NCI-H1417 (cell line): Measurements from ENCODE around the gene LSM3.

ENCODE experiments used
- DNase-seq, 3 experiments: peaks; one replicate each; lab custom pipeline; 2025; lab: John Stamatoyannopoulos, UW

Gene LSM3

GRCh38 chr3:14200841-14201240 lies 22.2 kb downstream of the LSM3 start:
- no peak for DNase-seq

DNA sequence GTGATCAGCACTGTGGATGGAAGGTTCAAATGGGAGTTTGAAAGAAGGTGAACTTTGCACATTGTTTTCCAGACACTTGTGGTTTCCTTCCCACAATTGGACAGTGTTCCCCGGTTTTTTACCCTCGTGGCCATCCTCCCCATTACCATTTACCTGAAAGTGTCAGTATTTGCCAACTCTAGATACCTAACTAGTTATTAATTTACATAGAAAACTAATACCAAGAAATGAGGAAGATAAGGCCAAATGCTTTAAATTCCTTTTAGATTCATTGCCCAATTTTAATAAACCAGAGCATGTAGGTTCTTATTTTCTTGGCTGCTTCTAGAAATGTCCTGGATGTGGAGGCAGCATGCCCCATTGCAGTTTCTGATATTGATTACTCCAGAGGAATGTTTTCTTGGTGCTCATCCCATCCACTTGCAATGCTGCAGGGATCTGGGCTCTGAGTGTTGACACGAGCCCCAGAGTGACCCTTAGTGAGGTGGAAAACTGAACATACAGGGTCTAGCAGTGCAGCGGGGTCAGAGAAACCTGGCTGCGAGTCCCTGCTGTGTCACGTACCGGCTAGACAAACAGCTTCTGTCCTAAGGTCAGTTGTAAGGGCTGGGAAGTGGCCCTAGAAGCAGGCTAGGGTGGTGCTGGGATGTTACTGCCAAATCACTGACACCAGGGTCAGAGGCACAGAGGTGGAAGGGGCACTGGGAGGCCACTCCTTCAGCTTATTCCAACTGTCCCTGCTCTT lies 23.5 kb downstream of the LSM3 start:
- DNase-seq = no peak

- no peak for DNase-seq
Measured at GRCh38 chr3:14202874-14203520, 24.4 kb downstream of the LSM3 start.

- DNase-seq = peak; percentile 20 to 67 (median 40)
Measured at GRCh38 chr3:14203521-14204079, 25.0 kb downstream of the LSM3 start.

DNA sequence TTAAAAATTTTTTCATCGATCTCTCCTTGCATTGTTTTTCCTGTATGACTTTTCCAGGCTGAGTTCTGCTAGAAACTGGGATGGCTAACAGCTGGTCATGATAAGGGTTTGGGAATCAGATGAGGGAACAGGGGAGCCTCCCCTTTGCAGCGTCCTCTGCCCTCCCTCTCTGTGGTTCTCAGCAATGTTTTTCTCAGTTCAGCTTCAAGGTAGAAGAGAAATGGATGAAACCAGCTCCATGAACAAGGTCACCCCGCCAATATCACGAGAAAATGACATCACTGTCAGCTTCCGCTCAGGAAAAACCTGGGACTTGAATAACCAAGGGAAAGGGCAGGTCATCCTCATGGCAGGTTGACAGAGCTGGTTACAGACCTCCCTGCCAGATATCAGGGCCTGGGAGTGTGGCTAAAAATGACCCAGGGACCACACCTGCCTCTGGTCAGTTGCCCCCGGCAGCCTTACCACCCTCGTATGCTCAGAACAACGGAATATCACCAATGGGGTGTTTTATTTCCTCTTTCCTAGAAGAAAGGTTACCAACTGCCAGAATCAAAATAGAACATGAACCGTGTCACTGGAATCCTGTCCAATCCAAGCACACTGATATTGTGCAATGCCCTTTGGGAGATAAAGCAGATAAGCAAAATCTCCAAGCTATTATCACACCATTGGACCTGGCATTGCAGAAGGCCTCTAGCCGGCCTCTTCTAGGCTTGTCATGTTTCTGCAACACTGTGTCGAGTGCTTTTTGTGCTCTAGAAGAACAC lies 26.1 kb downstream of the LSM3 start:
- DNase-seq = no peak

GRCh38 chr3:14206548-14207177 lies 28.0 kb downstream of the LSM3 start:
- no peak for DNase-seq

GRCh38 chr3:14208168-14208567 lies 29.6 kb downstream of the LSM3 start:
- no peak for DNase-seq

GRCh38 chr3:14208977-14209394 lies 30.4 kb downstream of the LSM3 start:
- no peak for DNase-seq

- DNase-seq = no peak
Measured at GRCh38 chr3:14209581-14210289, 31.1 kb downstream of the LSM3 start.

DNA sequence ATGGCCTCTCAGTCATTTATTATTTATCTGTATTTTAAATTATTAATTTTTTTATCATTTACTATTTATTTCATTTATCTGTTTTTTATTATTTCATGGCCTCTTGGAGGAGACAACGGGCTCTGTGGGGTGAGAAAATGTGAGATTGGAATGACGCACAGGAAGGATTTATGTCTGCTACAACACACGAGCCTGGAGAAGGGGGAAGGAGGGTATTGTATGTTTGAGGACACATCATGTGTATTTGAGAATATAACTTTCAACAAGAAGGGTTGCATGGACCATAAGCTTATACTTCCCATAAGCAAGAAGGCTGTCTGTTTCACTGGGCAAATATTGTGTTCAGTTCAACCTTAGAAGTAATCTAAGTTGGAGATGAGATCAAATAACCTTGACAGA lies 31.7 kb downstream of the LSM3 start:
- DNase-seq = no peak

GRCh38 chr3:14210843-14211594 lies 32.4 kb downstream of the LSM3 start:
- no peak for DNase-seq

- DNase-seq = no peak
Measured at GRCh38 chr3:14211621-14212020, 33.0 kb downstream of the LSM3 start.

GRCh38 chr3:14212032-14212431 lies 33.4 kb downstream of the LSM3 start:
- DNase-seq = no peak

DNA sequence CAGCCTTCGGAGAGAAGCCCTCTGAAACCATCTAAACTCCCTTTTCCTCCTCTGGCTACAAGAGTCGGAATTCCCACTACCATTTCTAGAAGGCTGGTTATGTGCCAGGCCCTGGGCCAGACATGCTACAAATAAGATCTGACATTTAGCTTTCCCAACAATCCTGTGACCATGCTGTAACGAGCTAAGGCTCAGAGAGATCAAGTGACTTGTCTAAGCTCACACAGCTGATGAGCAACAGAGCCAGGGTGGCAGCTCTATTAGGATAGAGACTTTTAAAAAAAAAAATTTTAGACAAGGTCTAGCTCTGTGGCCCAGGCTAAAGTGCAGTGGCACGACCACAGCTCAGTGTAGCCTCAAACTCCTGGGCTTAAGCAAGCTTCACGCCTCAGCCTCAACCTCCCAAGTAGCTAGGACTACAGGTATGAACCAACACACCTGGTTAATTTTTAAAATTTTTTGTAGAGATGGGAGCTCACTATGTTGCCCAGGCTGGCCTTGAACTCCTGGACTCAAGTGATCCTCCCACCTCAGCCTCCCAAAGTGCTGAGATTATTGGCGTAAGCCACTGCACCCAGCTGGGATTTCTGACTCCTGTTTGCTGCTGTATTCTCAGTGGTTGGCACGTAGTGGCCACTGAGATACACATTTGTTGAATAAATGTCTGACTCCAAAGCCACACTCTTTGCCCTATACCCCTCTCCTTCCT lies 34.6 kb downstream of the LSM3 start:
- no peak for DNase-seq

GRCh38 chr3:14214764-14215163 lies 36.1 kb downstream of the LSM3 start:
- DNase-seq = no peak

DNA sequence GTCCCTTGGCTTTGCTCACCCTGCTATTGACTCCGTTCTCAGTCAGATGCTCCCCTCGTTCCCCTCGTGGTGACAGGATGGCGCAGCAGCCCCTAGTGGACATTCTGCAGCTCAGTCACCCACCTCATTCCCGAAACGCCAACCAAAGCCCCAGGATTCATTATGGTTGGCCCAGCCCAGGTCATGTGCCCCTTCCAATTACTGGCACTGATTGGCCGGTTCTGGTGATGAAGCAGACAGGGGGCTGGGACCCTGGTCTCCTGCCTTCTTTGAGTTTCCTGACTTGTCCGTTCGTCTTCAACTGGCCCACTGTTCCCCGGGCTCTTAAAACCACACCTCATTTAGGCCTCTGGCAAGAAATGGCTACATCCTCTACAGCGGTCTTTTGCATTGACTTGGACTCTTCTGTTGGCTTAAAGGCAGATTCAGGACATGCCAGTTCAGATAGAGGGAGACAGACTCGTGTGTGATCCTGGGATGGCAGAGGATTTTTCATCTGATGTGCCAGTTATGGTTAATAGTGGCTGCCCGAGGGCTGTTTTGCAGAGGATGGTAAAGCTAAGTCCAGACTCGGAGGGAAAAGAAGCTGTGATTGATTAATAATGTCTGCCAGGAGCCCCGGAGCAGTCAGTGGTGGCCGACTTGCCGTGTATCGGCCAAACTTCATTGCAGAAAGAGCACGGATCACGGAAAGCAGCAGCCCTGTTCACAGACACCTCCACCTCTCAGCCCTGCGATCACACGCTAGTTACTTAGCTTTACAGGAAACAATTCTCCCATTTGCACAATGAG lies 37.8 kb downstream of the LSM3 start:
- no peak for DNase-seq

GRCh38 chr3:14218355-14218754 lies 39.7 kb downstream of the LSM3 start:
- no peak for DNase-seq

GRCh38 chr3:14220933-14221332 lies 42.3 kb downstream of the LSM3 start:
- no peak for DNase-seq

- DNase-seq = no peak
Measured at GRCh38 chr3:14221902-14222301, 43.3 kb downstream of the LSM3 start.
